ENCODE results near the gene TEAD4.
"Not testable (repeated sequence)": the region's sequence is repeated elsewhere in the genome, so short reads cannot be mapped to it uniquely, and the experiment has no call there.

Gene TEAD4

DNA sequence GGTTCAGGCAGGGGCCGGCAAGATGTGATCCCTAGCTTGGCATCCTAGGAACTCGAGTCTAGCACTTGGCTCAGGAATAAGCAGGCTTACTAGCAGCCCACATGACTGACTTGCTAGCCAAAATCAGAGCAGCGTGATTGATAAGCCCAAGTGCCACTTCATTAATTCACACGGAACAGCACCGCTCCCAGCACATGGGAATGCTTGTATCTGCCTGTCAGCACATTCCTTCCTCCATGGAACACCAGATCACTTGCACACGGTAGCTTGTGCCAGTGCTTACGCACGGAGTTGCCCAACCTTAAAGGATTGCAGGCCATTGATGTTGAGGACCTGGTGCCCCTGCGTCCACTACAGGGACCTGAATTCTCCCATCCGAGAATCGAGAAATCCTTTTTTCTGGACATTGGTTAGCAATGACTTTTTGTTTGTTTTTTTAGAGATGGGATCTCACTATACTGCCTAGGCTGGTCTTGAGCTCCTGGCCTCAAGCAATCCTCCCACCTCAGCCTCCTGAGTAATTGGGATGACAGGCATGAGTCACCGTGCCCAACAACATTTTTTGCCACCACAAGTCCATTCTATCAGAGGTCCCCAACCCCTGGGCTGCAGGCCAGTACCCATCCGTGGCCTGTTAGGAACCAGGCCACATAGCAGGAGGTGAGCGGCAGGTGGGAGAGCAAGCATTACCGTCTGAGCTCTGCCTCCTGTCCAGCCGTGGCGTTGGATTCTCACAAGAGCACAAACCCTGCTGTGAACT, 87.4 kb downstream of the TEAD4 start:
- peak; percentile 39 for DNase-seq (ENCODE audit: low spot score)
- no peak for FAIRE-seq

- FAIRE-seq (no peak), DNase-seq (ENCODE audit: low spot score) (no peak)
Observed at GRCh38 chr12:3047961-3048360, 88.8 kb downstream of the TEAD4 start.

- no peak for FAIRE-seq
- DNase-seq (ENCODE audit: low spot score): no peak
Observed at GRCh38 chr12:3048540-3048939, 89.3 kb downstream of the TEAD4 start.

DNA sequence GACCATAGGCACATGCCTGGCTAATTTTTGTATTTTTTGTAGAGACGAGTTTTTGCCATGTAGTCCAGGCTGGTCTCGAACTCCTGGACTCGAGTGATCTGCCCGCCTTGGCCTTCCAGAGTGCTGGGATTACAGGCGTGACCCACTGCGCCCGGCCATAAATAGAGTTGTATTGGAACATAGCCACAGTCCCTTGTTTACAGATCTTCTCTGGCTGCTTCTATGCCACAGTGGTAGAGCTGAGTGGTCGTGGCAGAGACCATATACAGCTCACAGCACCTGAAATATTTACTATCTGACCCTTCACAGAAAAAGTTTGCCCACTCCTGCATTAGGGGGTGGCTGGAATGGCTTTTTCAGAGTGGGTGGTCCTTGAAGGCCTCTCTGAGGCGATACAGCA, 90.0 kb downstream of the TEAD4 start:
- DNase-seq (ENCODE audit: low spot score) (no peak), FAIRE-seq (no peak)

- DNase-seq (ENCODE audit: low spot score): no peak
- peak; percentile 28 for FAIRE-seq
Observed at GRCh38 chr12:3049611-3050249, 90.5 kb downstream of the TEAD4 start.

DNA sequence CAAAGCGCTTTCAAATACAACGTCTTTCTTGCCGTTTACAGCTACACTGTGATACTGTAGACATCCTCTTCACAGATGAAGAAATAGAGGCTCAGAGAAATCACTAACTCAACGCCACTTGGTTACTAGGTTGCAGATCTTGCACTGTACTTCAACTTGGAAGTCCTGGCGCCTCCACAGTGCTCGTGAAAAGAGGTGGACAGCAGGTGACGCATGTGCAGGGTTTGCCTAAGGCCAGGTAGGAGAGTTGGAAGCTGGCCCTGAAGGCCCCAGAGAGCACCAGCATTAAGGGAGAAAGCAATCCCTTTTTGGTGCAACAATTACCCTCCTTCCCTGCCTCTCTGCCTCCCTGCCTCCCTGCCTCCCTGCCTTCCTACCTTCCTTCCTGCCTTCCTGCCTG, 95.2 kb downstream of the TEAD4 start:
- no peak for DNase-seq (ENCODE audit: low spot score)
- no peak for FAIRE-seq

- DNase-seq (ENCODE audit: low spot score) (no peak), FAIRE-seq (no peak)
Observed at GRCh38 chr12:3055026-3055703, 96.0 kb downstream of the TEAD4 start.

DNA sequence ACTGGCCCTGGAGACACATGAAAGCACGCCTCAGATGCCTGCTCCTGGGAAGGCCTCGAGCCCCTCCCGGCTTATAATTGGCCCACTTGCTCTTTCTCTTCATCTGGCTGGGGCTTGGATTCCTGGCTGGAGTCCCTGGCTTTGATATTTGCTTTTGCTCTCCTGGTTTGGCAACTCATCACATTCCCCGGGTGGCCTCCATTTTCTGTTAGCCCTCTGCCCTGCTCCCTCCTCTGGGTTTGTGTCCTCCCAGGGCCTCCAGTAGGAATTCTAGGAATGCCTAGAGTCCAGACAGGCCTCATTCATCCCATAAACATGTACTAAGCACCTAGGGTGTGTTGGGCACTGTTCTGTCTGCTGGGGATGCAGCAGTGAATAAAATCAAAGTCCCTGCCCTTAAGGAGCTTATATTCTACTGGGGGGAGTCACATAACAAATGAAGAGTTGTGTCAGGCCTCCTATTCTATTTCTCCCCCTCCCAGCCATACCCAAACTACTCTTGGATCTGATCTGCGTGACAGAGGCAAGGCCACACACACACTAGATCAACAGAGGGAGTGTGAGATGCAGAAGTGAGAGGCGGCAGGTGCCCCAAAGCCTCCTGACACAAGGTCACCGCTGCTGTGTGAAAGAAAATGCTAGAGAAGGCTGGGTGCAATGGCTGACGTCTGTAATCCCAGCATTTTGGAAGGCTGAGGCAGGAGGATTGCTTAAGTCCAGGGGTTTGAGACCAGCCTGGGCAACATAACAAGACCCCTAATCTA, 96.7 kb downstream of the TEAD4 start:
- FAIRE-seq: no peak
- DNase-seq (ENCODE audit: low spot score): no peak

DNA sequence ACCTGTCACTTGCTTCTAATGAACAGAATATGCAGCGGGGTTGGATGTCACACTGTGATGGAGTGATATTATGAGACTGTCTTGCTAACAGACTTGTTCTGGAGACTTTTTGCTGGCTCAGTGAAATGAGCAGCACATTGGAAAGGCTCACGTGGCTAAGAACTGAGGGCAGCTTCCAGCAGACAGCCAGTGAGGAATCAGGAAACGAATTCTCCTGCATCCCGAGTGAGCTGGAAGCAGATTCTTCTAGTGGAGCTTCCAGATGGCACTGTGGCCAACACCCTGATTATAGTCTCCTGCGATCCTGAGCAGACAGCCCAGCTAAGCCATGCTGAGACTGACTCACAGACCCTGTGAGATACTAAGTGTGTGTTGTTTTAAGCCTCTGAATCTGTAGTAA, 101.9 kb downstream of the TEAD4 start:
- no peak for FAIRE-seq
- no peak for DNase-seq (ENCODE audit: low spot score)

- no peak for FAIRE-seq
- DNase-seq (ENCODE audit: low spot score): no peak
Observed at GRCh38 chr12:3061501-3062215, 102.5 kb downstream of the TEAD4 start.

DNA sequence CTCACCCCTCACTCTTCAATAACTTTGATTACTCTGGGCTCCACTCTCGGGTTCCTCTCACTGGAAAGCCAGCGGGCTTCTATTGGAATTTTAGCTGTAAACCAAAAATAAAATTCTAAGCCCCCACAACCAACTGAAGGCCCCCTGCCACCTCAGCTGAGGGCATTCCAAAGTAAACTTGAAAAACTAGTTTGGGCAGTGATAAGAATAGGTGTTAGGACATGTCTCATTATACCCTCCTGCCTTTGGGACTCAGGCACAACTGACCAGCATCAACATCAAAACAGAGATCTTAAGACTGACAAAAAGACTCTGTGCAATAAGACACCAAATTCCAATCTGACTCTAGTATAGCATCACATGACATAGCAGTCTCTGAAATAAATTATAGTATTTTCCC, 106.1 kb downstream of the TEAD4 start:
- FAIRE-seq: no peak
- no peak for DNase-seq (ENCODE audit: low spot score)

DNA sequence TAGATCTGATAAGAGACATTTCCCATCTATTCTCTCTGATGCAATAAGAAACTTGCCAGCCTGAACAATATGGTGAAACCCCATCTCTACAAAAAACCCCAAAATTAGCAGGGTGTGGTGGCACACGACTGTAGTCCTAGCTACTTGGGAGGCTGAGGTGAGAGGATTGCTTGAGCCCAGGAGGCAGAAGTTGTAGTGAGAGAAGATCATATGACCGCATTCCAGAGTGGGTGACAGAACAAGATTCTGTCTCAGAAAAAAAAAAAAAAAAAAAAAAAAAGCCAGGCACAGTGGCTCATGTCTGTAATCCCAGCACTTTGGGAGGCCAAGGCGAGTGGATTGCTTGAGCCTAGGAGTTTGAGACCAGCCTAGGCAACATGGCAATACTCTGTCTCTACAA, 106.6 kb downstream of the TEAD4 start:
- not testable (repeated sequence) for DNase-seq (ENCODE audit: low spot score); FAIRE-seq

DNA sequence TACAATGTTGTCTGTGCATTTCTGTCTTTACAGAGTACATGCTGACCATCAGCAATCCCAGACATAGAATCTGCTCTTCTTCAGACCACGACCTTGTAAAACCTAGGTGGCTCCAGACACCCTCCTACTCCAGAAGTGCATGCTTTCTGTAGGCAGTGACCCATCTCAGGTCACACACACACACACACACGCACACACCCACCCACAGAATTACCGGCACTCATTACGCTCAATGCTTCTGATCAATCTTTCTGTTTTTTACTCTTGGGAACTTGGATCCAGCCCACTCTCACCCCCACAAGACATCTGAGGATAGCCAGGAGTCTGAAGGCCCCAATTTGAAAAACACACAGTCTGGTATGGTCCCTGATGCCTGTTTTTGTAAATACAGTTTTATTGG, 110.5 kb downstream of the TEAD4 start:
- FAIRE-seq: no peak
- DNase-seq (ENCODE audit: low spot score): no peak

GRCh38 chr12:3071107-3071506, 111.9 kb downstream of the TEAD4 start:
- FAIRE-seq (no peak), DNase-seq (ENCODE audit: low spot score) (no peak)

- no peak for DNase-seq (ENCODE audit: low spot score)
- FAIRE-seq: no peak
Observed at GRCh38 chr12:3071710-3072109, 112.5 kb downstream of the TEAD4 start.

DNA sequence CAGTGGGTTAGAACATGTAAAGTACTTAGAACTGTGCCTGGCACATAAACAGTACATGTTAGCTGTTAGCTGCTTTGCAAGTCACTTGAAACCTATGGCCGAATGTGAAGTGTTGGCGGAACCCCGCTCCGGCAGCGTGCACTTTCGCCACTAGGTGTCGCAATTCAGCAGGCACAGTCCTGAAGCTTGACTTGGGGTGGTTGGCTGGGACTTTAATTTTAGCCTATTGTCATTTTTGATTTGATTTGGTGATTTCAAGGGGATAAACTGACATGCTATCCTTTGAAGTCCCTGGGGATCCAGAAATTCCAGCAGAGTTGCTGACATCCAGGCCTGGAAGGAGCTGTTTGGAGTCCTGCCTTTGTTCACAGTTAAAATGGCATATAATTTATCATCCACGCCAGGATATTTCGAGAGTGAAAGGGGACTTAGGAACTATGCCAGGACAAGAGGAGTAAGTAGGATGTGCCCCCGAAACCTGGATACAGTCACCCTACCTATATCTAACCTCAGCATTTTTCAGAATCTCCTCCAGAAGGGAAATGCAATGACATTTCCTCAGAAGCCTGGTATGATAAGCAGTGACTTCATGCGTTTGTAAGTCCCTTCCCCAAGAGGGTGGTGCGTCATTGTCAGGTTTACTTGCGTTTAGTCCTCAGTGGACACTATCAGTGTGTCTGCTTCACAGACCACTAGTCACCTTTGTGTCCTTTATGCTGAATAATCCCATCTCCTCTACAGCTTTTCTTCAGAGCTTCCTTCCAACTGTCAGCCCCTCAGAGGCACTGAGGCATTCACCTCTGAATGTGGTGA, 114.4 kb downstream of the TEAD4 start:
- FAIRE-seq (no peak), DNase-seq (ENCODE audit: low spot score) (peak; percentile 61)

- FAIRE-seq (no peak), DNase-seq (ENCODE audit: low spot score) (no peak)
Observed at GRCh38 chr12:3075315-3075714, 116.1 kb downstream of the TEAD4 start.

DNA sequence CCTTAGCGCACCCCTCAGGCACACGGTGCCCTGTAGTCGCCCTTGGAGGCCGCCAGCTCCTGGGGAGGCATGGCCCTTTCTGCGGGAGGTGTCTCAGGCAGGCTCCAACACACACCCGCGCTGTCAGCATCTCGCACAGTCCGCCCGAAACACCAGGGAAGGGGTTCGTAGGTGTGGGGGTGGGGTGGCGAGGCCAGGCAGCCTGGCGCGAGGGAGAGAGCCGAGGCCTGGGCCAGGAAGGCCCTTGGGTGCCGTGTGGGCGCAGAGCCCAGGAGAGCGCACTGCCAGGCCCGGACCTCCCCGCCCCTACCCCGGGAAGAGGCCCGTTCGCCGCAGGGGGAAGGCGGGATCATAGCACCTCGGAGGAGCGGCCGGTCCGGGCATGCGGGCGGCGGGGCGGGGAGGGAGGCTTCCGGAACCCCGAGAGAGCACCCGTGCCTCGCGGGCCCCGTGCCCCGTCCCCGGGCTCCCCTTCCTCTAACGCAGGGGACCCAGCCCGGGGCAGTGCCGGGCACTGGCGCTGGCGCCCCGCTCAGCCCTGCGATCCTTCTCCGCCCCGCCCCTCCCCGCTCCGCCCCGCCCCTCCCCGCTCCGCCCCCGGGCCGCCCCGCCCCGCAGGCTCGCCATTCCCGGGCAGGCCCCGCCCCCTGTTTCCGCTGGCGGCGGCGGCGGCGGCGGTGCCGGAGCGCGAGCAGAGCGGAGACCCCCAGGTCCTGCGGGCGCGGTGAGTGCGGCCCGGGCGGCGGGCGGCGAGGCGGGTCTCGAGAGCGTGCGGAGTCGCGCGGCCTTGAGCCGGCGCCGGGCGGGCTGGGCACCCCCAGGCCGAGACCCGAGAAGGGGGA, 117.8 kb downstream of the TEAD4 start, which contains the start of gene TSPAN9:
Gene TSPAN9 (plus strand): TSS at position 650 of the 842 bp plus-strand sequence. CDS start 123,815 bp downstream, outside the sequence.
- FAIRE-seq (no peak), DNase-seq (ENCODE audit: low spot score) (no peak)

DNA sequence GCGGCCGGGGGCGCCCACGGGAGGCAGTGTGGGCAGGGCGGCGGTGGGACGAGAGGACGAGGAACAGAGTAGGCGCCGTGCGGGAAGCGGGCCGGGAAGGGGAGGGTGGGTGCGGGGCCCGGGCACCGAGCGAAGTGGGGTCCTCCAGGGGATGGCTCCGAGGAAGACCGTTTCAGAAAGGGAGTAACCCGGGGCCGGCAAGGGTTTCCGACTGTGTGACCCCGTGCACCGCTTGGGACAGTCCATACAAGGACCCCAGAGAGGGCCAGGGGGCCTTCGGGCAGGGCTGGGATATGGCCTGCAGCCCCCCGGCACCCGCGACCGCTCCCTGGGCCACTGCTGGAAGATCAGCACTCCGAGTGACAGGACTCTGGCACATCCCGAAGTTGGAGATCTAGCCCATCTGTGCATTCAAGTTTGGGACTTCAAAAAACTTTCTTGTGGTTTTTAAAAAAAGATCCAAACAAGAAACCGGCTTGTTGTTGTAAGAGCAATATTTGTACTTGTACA, 118.4 kb downstream of the TEAD4 start:
- DNase-seq (ENCODE audit: low spot score): no peak
- no peak for FAIRE-seq
